IPS-18a (cell line): ENCODE results near the gene COG4.

Experiments
- H3K27ac ChIP-seq: one replicate; pipeline ENCODE4 v1.5.1; 2013; ENCODE audit warnings: low read length
- H3K27me3 ChIP-seq: one replicate; pipeline ENCODE4 v1.6.1; 2013; ENCODE audit warnings: mild to moderate bottlenecking, low read length; ENCODE audit not compliant: control insufficient read depth, insufficient read depth
- H3K36me3 ChIP-seq: one replicate; pipeline ENCODE4 v1.6.1; 2013; ENCODE audit warnings: low read depth, low read length; ENCODE audit not compliant: control insufficient read depth
- H3K4me1 ChIP-seq: one replicate; pipeline ENCODE4 v1.6.1; 2013; ENCODE audit warnings: low read depth, low read length; ENCODE audit not compliant: control insufficient read depth
- H3K4me3 ChIP-seq: one replicate; pipeline ENCODE4 v1.5.1; 2013; ENCODE audit warnings: low read length
- H3K9ac ChIP-seq: one replicate; pipeline ENCODE4 v1.6.1; 2013; ENCODE audit warnings: mild to moderate bottlenecking, low read length, moderate library complexity
- H3K9me3 ChIP-seq: one replicate; pipeline ENCODE4 v1.6.1; 2013; ENCODE audit warnings: low read depth, low read length; ENCODE audit not compliant: control insufficient read depth

COG4 gene

DNA sequence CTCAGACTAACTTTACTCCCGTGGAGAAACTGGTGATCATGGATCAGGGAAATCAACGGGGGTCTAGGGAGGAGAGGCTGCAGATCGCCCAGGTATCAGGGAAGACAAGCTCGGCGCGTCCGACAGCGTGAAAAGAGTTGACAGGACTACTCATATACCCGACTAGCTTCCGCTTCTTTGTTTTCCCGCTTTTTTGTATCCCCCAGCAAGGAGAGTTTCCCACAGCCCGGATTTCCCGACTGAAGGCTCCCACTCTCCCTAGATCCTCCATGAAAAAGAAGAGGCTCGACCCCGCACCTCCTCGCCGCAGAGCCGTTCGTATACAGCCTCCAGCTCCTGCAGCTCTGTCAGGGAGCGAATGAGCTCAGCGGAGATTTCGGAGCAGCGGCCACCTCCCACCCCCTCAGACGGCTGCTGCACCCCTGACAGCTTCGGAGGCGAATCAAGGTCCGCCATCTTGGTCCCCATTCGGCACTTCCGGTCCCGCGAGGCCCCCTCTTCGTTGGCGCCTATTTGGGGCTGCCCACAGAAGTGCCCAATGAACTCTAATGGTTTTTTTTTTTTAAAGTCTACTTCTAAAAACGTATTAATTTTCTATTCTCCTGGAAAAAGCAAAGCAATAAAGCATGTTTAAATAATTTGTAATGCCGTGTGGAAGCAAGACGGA is at the start of gene COG4:
Gene COG4, minus strand, starts transcription at position 479 of the 667 bp plus-strand sequence. Its CDS starts 11 bp downstream, at position 468.
- peaks cover 18% of the 10 kb centered on the region for H3K36me3 ChIP-seq
- no peaks in the 10 kb centered on the region for H3K27me3 ChIP-seq
- H3K9me3 ChIP-seq = no peaks in the 10 kb centered on the region
- H3K27ac ChIP-seq = peak within 1 kb of the TSS; percentile 89
- H3K9ac ChIP-seq = peak within 1 kb of the TSS; percentile 94
- H3K4me3 ChIP-seq = peak within 1 kb of the TSS; percentile 79
- H3K4me1 ChIP-seq = peaks cover 12% of the 10 kb centered on the region

DNA sequence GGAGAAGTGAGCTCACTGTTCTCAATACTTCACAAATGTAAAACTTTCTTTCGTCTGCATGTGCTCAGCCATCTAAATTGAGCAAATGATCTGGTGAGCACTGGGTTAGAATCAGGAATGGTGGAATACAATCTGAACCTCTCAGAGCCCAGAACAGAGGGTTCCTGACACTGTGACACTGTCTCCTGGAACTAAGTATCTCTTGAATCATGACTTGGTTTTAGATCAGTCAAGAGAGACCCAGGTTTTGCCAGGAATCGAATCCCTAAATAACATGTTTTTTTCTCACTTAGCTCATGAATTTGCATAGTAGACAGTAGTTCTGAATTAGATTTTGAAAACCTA is 49.5 kb upstream of the COG4 start:
- no peaks in the 10 kb centered on the region for H3K27me3 ChIP-seq
- no peak overlapping the region for H3K9ac ChIP-seq
- no peak overlapping the region for H3K4me3 ChIP-seq
- peaks cover 72% of the 10 kb centered on the region for H3K36me3 ChIP-seq
- H3K4me1 ChIP-seq = no peaks in the 10 kb centered on the region
- H3K27ac ChIP-seq = no peak overlapping the region
- no peaks in the 10 kb centered on the region for H3K9me3 ChIP-seq

DNA sequence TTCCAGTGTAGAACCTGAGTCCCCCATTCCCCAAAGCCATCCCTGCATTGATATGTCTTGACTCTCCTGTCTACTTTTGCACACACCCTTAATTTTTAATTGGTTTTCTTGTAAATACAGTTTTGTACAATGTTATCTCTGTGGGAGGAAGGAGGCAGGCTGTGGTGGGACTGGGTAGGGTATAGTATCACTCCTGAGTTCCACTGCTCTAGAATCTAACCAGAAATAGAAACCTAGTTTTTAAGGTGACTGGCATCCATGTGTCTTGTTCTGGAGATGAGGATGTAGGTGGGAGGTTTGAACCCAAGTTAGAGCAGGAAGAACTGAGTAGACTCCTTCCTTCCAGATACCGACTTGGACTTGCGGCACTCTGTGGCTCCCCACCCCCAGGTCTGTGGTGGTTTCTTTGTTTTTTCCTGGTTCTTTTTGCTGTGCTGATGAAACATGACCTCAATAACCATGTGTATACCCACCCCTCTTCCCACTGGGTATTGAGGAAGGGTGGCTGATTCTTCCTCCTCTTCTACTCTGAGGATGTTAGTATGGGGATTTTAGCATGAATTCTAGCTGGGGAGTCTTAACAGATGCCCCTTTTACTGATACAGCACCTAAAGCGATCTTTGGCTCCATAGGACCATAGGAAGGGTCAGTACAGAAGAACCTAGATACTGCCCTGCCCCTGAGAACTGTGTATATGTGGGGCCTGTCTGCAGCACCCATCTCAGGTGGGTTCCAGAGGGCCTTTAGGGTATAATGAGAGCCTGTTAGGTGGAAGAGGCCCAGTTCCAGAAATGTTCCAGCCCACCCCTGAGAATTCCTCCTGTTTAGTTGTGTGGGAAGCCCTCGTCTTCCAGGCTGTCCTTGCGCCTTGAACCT is 48.9 kb upstream of the COG4 start:
- no peak overlapping the region for H3K4me3 ChIP-seq
- no peak overlapping the region for H3K27ac ChIP-seq
- no peak overlapping the region for H3K9ac ChIP-seq
- H3K36me3 ChIP-seq = peaks cover 78% of the 10 kb centered on the region
- no peaks in the 10 kb centered on the region for H3K9me3 ChIP-seq
- no peaks in the 10 kb centered on the region for H3K27me3 ChIP-seq
- no peaks in the 10 kb centered on the region for H3K4me1 ChIP-seq

DNA sequence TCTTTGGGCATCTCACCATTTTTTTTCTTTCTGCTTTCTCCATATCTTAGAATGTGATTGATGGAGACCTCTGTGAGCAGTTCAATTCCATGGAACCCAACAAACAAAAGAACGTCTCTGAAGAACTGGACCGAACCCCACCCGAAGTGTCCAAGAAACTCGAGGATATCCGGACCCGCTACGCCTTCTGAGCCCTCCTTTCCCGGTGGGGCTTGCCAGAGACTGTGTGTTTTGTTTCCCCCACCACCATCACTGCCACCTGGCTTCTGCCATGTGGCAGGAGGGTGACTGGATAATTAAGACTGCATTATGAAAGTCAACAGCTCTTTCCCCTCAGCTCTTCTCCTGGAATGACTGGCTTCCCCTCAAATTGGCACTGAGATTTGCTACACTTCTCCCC is 48.3 kb upstream of the COG4 start:
- Histone ChIP-seq H3K36me3 (peaks cover 84% of the 10 kb centered on the region), H3K4me1 (no peaks in the 10 kb centered on the region), H3K9me3 (no peaks in the 10 kb centered on the region), H3K4me3 (no peak overlapping the region), H3K27me3 (no peaks in the 10 kb centered on the region), H3K27ac (no peak overlapping the region), H3K9ac (no peak overlapping the region)

DNA sequence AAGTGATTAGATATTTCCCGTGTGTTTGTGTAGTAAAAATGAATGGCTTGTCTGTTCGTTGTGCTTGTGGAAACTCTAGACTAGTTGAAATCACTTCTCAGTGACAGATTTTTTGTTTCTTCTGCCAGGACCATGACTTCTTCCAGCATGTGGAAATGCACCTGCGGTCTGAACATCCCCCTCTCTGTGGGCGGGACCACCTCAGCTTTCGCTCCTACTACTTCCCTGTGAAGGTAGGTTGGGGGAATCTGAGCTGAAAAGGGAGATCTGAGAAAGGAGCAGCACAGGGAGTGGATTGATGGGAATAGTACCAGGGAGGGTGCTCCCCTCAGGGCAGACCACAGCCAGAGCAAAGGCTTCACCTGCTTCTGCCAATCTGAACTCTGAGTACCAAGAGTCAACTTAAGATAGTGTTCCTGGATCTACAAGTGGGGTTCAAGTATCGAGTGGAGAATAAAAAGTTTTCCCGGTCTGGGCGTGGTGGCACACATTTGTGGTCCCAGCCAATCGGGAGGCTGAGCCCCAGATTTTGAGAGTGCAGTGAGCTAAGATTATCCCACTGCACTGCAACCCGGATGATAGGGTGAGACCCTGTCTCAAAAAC is 47.7 kb upstream of the COG4 start:
- H3K4me3 ChIP-seq = no peak overlapping the region
- no peak overlapping the region for H3K27ac ChIP-seq
- H3K27me3 ChIP-seq = no peaks in the 10 kb centered on the region
- no peaks in the 10 kb centered on the region for H3K9me3 ChIP-seq
- no peak overlapping the region for H3K9ac ChIP-seq
- H3K36me3 ChIP-seq = peaks cover 88% of the 10 kb centered on the region
- H3K4me1 ChIP-seq = no peaks in the 10 kb centered on the region

DNA sequence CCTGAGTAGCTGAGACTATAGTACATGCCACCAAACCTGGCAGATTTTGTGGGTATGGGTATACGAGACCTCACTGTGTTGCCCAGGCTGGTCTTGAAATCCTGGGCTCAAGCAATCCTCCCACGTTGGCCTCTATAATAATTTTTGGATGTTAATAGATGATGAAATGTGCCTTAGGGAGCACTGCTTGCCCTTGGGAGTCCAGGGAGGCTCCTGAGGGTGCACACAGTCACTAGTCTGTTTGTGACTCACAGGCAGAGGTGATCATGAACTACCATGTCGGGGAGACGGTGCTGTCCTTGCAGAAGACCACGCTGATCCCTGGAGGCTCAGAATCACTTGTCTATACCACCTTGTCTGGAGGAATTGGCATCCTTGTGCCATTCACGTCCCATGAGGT is 46.4 kb upstream of the COG4 start:
- Histone ChIP-seq H3K4me1 (no peaks in the 10 kb centered on the region), H3K9ac (no peak overlapping the region), H3K4me3 (no peak overlapping the region), H3K36me3 (peaks cover 97% of the 10 kb centered on the region), H3K9me3 (no peaks in the 10 kb centered on the region), H3K27me3 (no peaks in the 10 kb centered on the region), H3K27ac (no peak overlapping the region)

GRCh38 chr16:70568601-70569237 is 45.4 kb upstream of the COG4 start:
- H3K4me3 ChIP-seq = no peak overlapping the region
- H3K27me3 ChIP-seq = no peaks in the 10 kb centered on the region
- H3K27ac ChIP-seq = no peak overlapping the region
- no peaks in the 10 kb centered on the region for H3K4me1 ChIP-seq
- peaks cover 99% of the 10 kb centered on the region for H3K36me3 ChIP-seq
- no peaks in the 10 kb centered on the region for H3K9me3 ChIP-seq
- no peak overlapping the region for H3K9ac ChIP-seq

DNA sequence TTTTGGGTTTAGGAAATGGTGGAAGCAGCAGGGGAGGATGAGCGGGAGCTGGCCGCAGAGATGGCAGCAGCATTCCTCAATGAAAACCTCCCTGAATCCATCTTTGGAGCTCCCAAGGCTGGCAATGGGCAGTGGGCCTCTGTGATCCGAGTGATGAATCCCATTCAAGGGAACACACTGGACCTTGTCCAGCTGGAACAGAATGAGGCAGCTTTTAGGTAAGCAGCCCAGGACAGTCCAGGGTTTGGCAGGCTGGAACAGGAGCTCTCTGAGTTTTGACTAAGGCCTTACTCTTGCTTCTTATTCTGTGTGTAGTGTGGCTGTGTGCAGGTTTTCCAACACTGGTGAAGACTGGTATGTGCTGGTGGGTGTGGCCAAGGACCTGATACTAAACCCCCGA is 41.7 kb upstream of the COG4 start:
- no peak overlapping the region for H3K9ac ChIP-seq
- no peak overlapping the region for H3K27ac ChIP-seq
- peaks cover 99% of the 10 kb centered on the region for H3K36me3 ChIP-seq
- H3K9me3 ChIP-seq = no peaks in the 10 kb centered on the region
- no peaks in the 10 kb centered on the region for H3K27me3 ChIP-seq
- no peak overlapping the region for H3K4me3 ChIP-seq
- H3K4me1 ChIP-seq = no peaks in the 10 kb centered on the region

DNA sequence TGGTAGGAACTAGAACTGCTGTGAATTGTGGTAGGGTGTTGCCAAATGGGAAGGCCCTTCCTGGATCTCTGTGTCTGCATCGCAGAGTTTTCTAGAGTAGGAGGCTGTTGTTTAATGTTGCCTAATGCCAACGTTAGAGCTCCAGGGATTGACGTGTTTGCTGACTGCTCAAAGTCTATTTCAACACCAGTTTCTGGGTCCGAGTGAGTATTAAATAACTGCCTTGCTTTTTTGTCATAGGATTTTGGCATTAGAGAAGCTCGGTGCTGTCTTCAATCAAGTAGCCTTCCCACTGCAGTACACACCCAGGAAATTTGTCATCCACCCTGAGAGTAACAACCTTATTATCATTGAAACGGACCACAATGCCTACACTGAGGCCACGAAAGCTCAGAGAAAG is 40.3 kb upstream of the COG4 start:
- Histone ChIP-seq H3K9ac (no peak overlapping the region), H3K36me3 (peaks cover 97% of the 10 kb centered on the region)

GRCh38 chr16:70561623-70562022 is 38.3 kb upstream of the COG4 start:
- peaks cover 97% of the 10 kb centered on the region for H3K36me3 ChIP-seq
- no peak overlapping the region for H3K4me3 ChIP-seq
- H3K27ac ChIP-seq = no peak overlapping the region
- no peaks in the 10 kb centered on the region for H3K27me3 ChIP-seq
- no peak overlapping the region for H3K9ac ChIP-seq
- no peaks in the 10 kb centered on the region for H3K9me3 ChIP-seq
- no peaks in the 10 kb centered on the region for H3K4me1 ChIP-seq

More for the DNA sequence above, 40.3 kb upstream of the COG4 start:
- Histone ChIP-seq H3K4me1 (no peaks in the 10 kb centered on the region), H3K9me3 (no peaks in the 10 kb centered on the region), H3K4me3 (no peak overlapping the region), H3K27ac (no peak overlapping the region), H3K27me3 (no peaks in the 10 kb centered on the region)

GRCh38 chr16:70556063-70556462 is 32.7 kb upstream of the COG4 start:
- no peak overlapping the region for H3K4me3 ChIP-seq
- H3K9me3 ChIP-seq = no peaks in the 10 kb centered on the region
- no peaks in the 10 kb centered on the region for H3K4me1 ChIP-seq
- H3K27ac ChIP-seq = no peak overlapping the region
- H3K9ac ChIP-seq = no peak overlapping the region
- H3K36me3 ChIP-seq = peaks cover 96% of the 10 kb centered on the region
- no peaks in the 10 kb centered on the region for H3K27me3 ChIP-seq
